ENCODE results near the gene UST.

UST gene

DNA sequence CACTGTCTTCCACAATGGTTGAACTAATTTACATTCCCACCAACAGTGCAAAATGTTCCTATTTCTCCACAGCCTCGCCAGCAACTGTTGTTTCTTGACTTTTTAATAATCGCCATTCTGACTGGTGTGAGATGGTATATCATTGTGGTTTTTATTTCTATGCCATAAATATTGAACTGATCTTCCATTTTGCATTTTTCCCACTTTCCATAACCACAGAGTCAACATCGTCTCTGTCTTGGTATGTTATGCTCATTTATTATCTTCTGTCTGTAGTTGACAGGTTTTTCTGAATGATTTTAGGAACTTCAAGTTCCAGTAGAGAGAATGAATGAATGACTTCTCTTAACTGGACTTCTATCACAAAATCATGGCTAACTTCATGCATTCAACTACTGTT lies 259.8 kb downstream of the UST start:
- no peak for DNase-seq
- TF ChIP-seq, protein P1, sequence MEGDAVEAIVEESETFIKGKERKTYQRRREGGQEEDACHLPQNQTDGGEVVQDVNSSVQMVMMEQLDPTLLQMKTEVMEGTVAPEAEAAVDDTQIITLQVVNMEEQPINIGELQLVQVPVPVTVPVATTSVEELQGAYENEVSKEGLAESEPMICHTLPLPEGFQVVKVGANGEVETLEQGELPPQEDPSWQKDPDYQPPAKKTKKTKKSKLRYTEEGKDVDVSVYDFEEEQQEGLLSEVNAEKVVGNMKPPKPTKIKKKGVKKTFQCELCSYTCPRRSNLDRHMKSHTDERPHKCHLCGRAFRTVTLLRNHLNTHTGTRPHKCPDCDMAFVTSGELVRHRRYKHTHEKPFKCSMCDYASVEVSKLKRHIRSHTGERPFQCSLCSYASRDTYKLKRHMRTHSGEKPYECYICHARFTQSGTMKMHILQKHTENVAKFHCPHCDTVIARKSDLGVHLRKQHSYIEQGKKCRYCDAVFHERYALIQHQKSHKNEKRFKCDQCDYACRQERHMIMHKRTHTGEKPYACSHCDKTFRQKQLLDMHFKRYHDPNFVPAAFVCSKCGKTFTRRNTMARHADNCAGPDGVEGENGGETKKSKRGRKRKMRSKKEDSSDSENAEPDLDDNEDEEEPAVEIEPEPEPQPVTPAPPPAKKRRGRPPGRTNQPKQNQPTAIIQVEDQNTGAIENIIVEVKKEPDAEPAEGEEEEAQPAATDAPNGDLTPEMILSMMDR (IDR thresholded peaks at IDR 0.05): no peak

DNA sequence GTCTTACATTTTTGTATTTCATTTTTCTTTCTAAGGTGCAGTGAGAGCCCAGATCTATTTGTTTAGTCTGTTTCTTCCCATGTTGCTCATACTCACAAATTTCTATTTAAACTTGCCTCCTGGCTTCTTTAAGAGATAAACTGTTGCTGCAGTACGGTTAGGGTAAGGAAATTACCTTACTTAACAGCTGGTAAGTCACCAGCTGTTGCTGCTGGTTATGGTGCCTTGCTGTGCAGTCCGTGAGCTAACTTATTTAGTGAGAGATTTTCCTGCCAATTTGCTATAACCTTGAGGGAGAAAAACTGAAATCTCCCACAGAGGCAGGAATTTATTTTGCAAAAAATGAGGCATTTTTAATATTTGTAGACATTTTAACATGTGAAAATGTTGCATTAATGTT lies 261.0 kb downstream of the UST start:
- H3K4me1 Mint-ChIP-seq: peaks cover 9% of the 10 kb centered on the region
- no peak for DNase-seq
- peaks cover 26% of the 10 kb centered on the region for H3K9me3 Mint-ChIP-seq

More for the DNA sequence above, 259.8 kb downstream of the UST start:
- Mint-ChIP-seq H3K27me3 (ENCODE audit: low read depth, poor library complexity) (no peaks in the 10 kb centered on the region), H3K27ac (no peak overlapping the region), H3K9me3 (peaks cover 31% of the 10 kb centered on the region), H3K4me3 (no peak overlapping the region), H3K36me3 (ENCODE audit: low read depth) (peaks cover 65% of the 10 kb centered on the region), H3K4me1 (no peaks in the 10 kb centered on the region)

DNA sequence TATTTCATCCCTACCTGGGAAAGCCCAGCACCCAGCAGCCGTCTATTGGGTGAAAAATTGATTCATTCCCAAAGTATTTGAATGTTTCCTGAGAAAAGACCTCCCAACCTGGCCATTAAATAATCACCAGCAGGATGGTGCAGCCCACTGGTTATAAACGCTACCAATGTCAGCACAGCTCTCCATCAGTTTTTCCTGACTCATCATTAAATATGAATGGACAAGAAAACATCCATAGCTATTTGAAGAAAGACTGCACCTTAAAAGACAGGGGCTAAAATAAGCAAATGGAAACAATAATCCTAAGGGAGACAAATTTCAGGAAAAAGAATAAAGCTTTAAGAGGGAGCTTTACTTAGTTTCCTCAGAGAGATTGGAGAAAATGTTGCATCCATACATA lies 261.9 kb downstream of the UST start:
- no peak for DNase-seq
- TF ChIP-seq, protein P1 (IDR thresholded peaks at IDR 0.05): no peak
- H3K36me3 Mint-ChIP-seq (ENCODE audit: low read depth): peaks cover 68% of the 10 kb centered on the region
- no peak overlapping the region for H3K4me3 Mint-ChIP-seq
- peaks cover 11% of the 10 kb centered on the region for H3K4me1 Mint-ChIP-seq
- no peak overlapping the region for H3K27ac Mint-ChIP-seq
- H3K27me3 Mint-ChIP-seq (ENCODE audit: low read depth, poor library complexity): no peaks in the 10 kb centered on the region
- peaks cover 26% of the 10 kb centered on the region for H3K9me3 Mint-ChIP-seq

More for the DNA sequence above, 261.0 kb downstream of the UST start:
- Mint-ChIP-seq H3K4me3 (no peak overlapping the region), H3K36me3 (ENCODE audit: low read depth) (peaks cover 68% of the 10 kb centered on the region), H3K27me3 (ENCODE audit: low read depth, poor library complexity) (no peaks in the 10 kb centered on the region), H3K27ac (no peak overlapping the region)
- TF ChIP-seq, protein P1 (IDR thresholded peaks at IDR 0.05): no peak

DNA sequence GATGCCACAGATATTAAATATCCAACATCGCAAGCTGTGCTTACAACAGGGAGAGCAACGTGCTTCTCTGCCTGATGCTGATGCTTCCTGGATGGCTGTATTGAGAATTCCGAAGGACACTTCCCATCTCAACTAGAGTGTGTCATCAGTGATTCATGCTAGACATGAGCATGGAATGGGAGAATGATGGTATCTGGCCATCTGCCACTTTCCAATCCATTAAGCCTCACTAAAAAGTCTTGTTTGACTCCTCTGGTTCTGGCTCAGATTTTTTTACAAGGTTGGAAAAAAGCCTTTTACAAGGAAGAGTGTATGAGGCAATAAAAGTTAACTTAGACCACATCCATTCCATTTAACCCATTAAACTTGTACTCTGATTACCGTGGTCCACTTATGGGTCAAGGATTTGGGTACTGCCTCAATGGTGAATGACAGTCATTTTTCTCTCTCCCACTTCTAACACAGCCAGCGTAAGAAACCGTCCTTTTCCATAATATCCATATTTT lies 265.3 kb downstream of the UST start:
- H3K9me3 Mint-ChIP-seq: peaks cover 15% of the 10 kb centered on the region
- DNase-seq: no peak
- H3K4me3 Mint-ChIP-seq: no peak overlapping the region
- H3K4me1 Mint-ChIP-seq: peaks cover 41% of the 10 kb centered on the region
- TF ChIP-seq, protein P1 (IDR thresholded peaks at IDR 0.05): no peak
- no peak overlapping the region for H3K27ac Mint-ChIP-seq
- H3K36me3 Mint-ChIP-seq (ENCODE audit: low read depth): peaks cover 35% of the 10 kb centered on the region
- H3K27me3 Mint-ChIP-seq (ENCODE audit: low read depth, poor library complexity): no peaks in the 10 kb centered on the region

DNA sequence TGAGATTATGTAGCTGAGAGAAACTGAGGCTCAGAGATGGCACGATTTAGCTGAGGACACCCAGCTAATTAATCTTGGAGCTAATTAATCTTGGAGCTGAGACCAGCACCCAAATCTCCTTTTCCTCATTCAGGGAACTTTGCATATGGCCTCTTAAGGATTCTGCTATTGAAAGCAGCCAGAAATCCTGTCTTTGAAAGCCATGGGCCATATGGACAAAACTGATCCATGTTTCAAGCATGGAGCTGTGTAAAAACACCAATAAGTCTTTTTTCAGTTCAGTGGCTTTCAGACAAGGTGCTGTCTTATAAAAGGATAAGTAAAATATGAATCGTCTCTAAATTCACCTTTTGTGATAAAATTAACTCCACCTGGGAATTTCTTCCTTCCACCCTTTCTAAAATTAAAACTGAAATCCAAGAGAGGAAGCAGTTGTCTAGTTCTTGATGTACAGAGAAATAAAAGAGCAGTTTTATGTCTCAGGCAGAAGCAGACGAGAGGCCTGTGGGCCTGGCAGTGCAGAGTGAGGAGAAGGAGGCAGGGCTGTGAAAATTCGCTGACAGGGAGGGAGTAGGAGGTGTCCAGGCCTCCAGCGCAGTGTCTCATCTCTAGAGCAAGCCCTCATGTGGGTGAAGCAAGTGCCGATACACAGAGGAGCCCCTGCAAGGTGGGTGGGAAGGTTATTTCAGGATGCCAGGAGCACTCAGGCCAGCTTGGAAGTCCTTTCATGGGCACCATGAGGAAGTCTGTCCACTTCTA lies 266.9 kb downstream of the UST start:
- TF ChIP-seq, protein P1 (IDR thresholded peaks at IDR 0.05): no peak
- H3K36me3 Mint-ChIP-seq (ENCODE audit: low read depth): peaks cover 26% of the 10 kb centered on the region
- H3K27me3 Mint-ChIP-seq (ENCODE audit: low read depth, poor library complexity): no peaks in the 10 kb centered on the region
- peaks cover 41% of the 10 kb centered on the region for H3K4me1 Mint-ChIP-seq
- no peak for DNase-seq
- peak overlapping the region; percentile 91 for H3K27ac Mint-ChIP-seq
- no peak overlapping the region for H3K4me3 Mint-ChIP-seq
- H3K9me3 Mint-ChIP-seq: peaks cover 8% of the 10 kb centered on the region

Measured in nephron progenitor cell (in vitro differentiated cells).